Astrocyte (in vitro differentiated cells and primary cell): ENCODE measurements around the gene SLAMF8. TPM values are rescaled to one million over a fixed set of nuclear protein-coding genes. Genes with fewer than 3 reads are reported as not detected.
A peak's percentile ranks its signal among the peaks of the same experiment; 100 is the strongest.

Source experiments
- DNase-seq: peaks from one replicate; pipeline ENCODE4 v3.0.0-alpha.2; 2010; ENCODE audit warnings: low read depth
- FAIRE-seq: peaks from 2 replicates; lab custom pipeline; 2011; peaks lifted over from hg19 to GRCh38; lab: Jason Lieb, UNC
- H2AFZ ChIP-seq: 2 replicates; pipeline ENCODE4 v1.6.0; 2012; ENCODE audit warnings: low read depth, low read length, inconsistent platforms
- H3K27ac ChIP-seq: 2 replicates; pipeline ENCODE4 v1.5.1; 2011; ENCODE audit warnings: low read depth, low read length, inconsistent platforms
- H3K27me3 ChIP-seq: 2 replicates; pipeline ENCODE4 v1.6.0; 2011; ENCODE audit warnings: low read length, inconsistent platforms; ENCODE audit not compliant: insufficient read depth
- H3K36me3 ChIP-seq: 2 replicates; pipeline ENCODE4 v1.5.1; 2011; ENCODE audit warnings: low read length, inconsistent platforms; ENCODE audit not compliant: insufficient read depth
- H3K4me1 ChIP-seq: 2 replicates; pipeline ENCODE4 v1.5.1; 2011; ENCODE audit warnings: low read length, inconsistent platforms; ENCODE audit not compliant: insufficient read depth
- H3K4me2 ChIP-seq: 2 replicates; pipeline ENCODE4 v1.6.0; 2012; ENCODE audit warnings: low read length, inconsistent platforms
- H3K4me3 ChIP-seq: 2 replicates; pipeline ENCODE4 v1.5.1; 2011; ENCODE audit warnings: low read depth, mild to moderate bottlenecking, low read length, inconsistent platforms; ENCODE audit not compliant: insufficient read depth
- H3K79me2 ChIP-seq: 2 replicates; pipeline ENCODE4 v1.6.0; 2012; ENCODE audit warnings: mild to moderate bottlenecking, low read length, inconsistent platforms; ENCODE audit not compliant: insufficient read depth
- H3K9ac ChIP-seq: 2 replicates; pipeline ENCODE4 v1.6.0; 2012; ENCODE audit warnings: mild to moderate bottlenecking, low read length, inconsistent platforms
- H3K9me3 ChIP-seq: 2 replicates; pipeline ENCODE4 v1.5.1; 2012; ENCODE audit warnings: low read depth, mild to moderate bottlenecking, low read length, inconsistent platforms; ENCODE audit not compliant: insufficient read depth
- H4K20me1 ChIP-seq: 2 replicates; pipeline ENCODE4 v1.6.0; 2012; ENCODE audit warnings: low read length, inconsistent platforms; ENCODE audit not compliant: insufficient read depth
- H3K27ac Mint-ChIP-seq: one replicate; pipeline ENCODE4 v1.8.0; 2021; ENCODE audit warnings: mild to moderate bottlenecking, mixed read lengths; ENCODE audit not compliant: unreplicated experiment
- H3K27me3 Mint-ChIP-seq: one replicate; pipeline ENCODE4 v1.8.0; 2021; ENCODE audit warnings: low read depth, mixed read lengths; ENCODE audit not compliant: unreplicated experiment
- H3K36me3 Mint-ChIP-seq: one replicate; pipeline ENCODE4 v1.8.0; 2021; ENCODE audit warnings: low read depth, mixed read lengths; ENCODE audit not compliant: unreplicated experiment
- H3K4me1 Mint-ChIP-seq: one replicate; pipeline ENCODE4 v1.8.0; 2021; ENCODE audit warnings: low read depth, mixed read lengths; ENCODE audit not compliant: unreplicated experiment
- H3K4me3 Mint-ChIP-seq: one replicate; pipeline ENCODE4 v1.8.0; 2021; ENCODE audit warnings: mild to moderate bottlenecking, moderate library complexity, mixed read lengths; ENCODE audit not compliant: unreplicated experiment
- H3K9me3 Mint-ChIP-seq: one replicate; pipeline ENCODE4 v1.8.0; 2021; ENCODE audit warnings: mild to moderate bottlenecking, mixed read lengths; ENCODE audit not compliant: unreplicated experiment
- EZH2 ChIP-seq: IDR thresholded peaks from 2 replicates; pipeline ENCODE4 v1.6.1; 2012; ENCODE audit warnings: mild to moderate bottlenecking, low read length, inconsistent platforms; ENCODE audit not compliant: insufficient read depth
- total RNA-seq: library from RNA; stranded (reverse); gene quantifications from 2 replicates; pipeline ENCODE4 v1.2.1, GENCODE V29; 2021
- TF ChIP-seq, protein P1 (sequence below): IDR thresholded peaks from 2 replicates; pipeline ENCODE4 v1.5.1; 2011; ENCODE audit warnings: low read depth, mild to moderate bottlenecking, inconsistent platforms, low read length, moderate library complexity; ENCODE audit not compliant: insufficient read depth

Gene SLAMF8
- total RNA-seq, 1 donor from 2014 or later: 1.7 TPM

- Histone ChIP-seq H3K79me2 (no peaks in the 10 kb centered on the region), H3K4me3 (no peak overlapping the region), H3K9ac (no peak overlapping the region), H4K20me1 (no peaks in the 10 kb centered on the region), H3K36me3 (no peaks in the 10 kb centered on the region), H3K27ac (no peak overlapping the region), H3K9me3 (no peaks in the 10 kb centered on the region), H3K27me3 (peaks cover 20% of the 10 kb centered on the region), H3K4me1 (no peaks in the 10 kb centered on the region), H3K4me2 (no peak overlapping the region), H2AFZ (no peak overlapping the region)
- H3K27me3 Mint-ChIP-seq: no peaks in the 10 kb centered on the region
- FAIRE-seq (no peak), DNase-seq (no peak)
- no peaks in the 10 kb centered on the region for H3K9me3 Mint-ChIP-seq
- H3K27ac Mint-ChIP-seq: no peak overlapping the region
- no peaks in the 10 kb centered on the region for H3K4me1 Mint-ChIP-seq
- no peak for TF ChIP-seq EZH2
- TF ChIP-seq, protein P1, sequence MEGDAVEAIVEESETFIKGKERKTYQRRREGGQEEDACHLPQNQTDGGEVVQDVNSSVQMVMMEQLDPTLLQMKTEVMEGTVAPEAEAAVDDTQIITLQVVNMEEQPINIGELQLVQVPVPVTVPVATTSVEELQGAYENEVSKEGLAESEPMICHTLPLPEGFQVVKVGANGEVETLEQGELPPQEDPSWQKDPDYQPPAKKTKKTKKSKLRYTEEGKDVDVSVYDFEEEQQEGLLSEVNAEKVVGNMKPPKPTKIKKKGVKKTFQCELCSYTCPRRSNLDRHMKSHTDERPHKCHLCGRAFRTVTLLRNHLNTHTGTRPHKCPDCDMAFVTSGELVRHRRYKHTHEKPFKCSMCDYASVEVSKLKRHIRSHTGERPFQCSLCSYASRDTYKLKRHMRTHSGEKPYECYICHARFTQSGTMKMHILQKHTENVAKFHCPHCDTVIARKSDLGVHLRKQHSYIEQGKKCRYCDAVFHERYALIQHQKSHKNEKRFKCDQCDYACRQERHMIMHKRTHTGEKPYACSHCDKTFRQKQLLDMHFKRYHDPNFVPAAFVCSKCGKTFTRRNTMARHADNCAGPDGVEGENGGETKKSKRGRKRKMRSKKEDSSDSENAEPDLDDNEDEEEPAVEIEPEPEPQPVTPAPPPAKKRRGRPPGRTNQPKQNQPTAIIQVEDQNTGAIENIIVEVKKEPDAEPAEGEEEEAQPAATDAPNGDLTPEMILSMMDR: peak; percentile 44
- no peaks in the 10 kb centered on the region for H3K36me3 Mint-ChIP-seq
- no peak overlapping the region for H3K4me3 Mint-ChIP-seq
Measured at GRCh38 chr1:159790237-159790917, 36.3 kb upstream of the SLAMF8 start.

DNA sequence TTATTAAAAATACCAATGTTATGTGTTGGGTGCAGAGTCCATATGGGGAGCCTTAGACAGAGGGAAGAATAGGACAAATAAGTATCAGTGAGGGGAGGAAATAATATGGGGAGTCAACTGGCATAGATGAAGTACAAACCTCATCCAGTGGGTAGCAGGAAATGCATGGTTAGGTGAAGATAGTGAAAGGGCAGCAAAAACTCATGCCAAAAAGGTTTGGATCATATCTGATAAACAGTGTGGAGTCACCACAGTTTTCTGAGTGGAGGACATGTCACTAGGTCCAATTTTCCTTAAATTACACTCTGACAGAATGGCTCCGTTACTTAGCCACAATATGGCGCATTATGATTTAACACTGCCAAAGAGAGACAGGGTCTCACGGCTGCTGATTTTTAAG lies 35.6 kb upstream of the SLAMF8 start:
- Histone ChIP-seq H3K4me2 (no peak overlapping the region), H3K4me3 (no peak overlapping the region), H3K36me3 (no peaks in the 10 kb centered on the region), H3K9me3 (no peaks in the 10 kb centered on the region), H3K9ac (no peak overlapping the region), H2AFZ (no peak overlapping the region), H3K4me1 (no peaks in the 10 kb centered on the region), H4K20me1 (no peaks in the 10 kb centered on the region), H3K79me2 (no peaks in the 10 kb centered on the region), H3K27me3 (peaks cover 25% of the 10 kb centered on the region), H3K27ac (no peak overlapping the region)
- H3K4me1 Mint-ChIP-seq: no peaks in the 10 kb centered on the region
- H3K36me3 Mint-ChIP-seq: no peaks in the 10 kb centered on the region
- H3K27ac Mint-ChIP-seq: no peak overlapping the region
- H3K27me3 Mint-ChIP-seq: no peaks in the 10 kb centered on the region
- FAIRE-seq: no peak
- H3K9me3 Mint-ChIP-seq: no peaks in the 10 kb centered on the region
- no peak for TF ChIP-seq EZH2
- TF ChIP-seq, protein P1: no peak
- no peak for DNase-seq
- H3K4me3 Mint-ChIP-seq: no peak overlapping the region

DNA sequence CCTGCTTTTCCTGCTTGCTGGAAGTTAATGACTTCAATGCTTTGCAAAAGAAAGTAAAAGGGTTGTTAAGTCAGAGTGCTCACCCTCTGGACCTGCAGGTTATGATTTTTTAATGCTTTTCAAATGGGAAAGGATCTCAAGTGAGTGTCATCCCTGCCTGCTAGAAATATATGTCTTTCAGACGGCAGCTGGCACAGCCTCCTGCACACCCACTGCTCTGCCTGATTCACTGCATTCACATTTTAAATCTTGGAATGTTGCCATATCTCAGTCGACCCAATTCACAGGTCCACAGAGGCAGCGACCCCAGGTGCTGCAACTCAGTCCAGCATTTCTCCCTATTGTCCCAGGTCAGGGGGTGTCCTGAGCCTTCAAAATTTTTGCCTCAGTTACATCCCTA lies 35.2 kb upstream of the SLAMF8 start:
- Mint-ChIP-seq H3K27me3 (no peaks in the 10 kb centered on the region), H3K4me3 (no peak overlapping the region), H3K36me3 (no peaks in the 10 kb centered on the region), H3K27ac (no peak overlapping the region), H3K9me3 (no peaks in the 10 kb centered on the region), H3K4me1 (no peaks in the 10 kb centered on the region)
- no peak overlapping the region for H2AFZ ChIP-seq
- H3K9me3 ChIP-seq: no peaks in the 10 kb centered on the region
- no peaks in the 10 kb centered on the region for H3K79me2 ChIP-seq
- no peak overlapping the region for H3K9ac ChIP-seq
- no peaks in the 10 kb centered on the region for H3K36me3 ChIP-seq
- no peak overlapping the region for H3K27ac ChIP-seq
- TF ChIP-seq EZH2: no peak
- TF ChIP-seq, protein P1: no peak
- H3K4me2 ChIP-seq: no peak overlapping the region
- H3K4me3 ChIP-seq: no peak overlapping the region
- no peak for FAIRE-seq
- DNase-seq: no peak
- no peaks in the 10 kb centered on the region for H4K20me1 ChIP-seq
- H3K27me3 ChIP-seq: peaks cover 29% of the 10 kb centered on the region
- H3K4me1 ChIP-seq: no peaks in the 10 kb centered on the region
